ENCODE measurements around the gene SHANK2.

Gene SHANK2

DNA sequence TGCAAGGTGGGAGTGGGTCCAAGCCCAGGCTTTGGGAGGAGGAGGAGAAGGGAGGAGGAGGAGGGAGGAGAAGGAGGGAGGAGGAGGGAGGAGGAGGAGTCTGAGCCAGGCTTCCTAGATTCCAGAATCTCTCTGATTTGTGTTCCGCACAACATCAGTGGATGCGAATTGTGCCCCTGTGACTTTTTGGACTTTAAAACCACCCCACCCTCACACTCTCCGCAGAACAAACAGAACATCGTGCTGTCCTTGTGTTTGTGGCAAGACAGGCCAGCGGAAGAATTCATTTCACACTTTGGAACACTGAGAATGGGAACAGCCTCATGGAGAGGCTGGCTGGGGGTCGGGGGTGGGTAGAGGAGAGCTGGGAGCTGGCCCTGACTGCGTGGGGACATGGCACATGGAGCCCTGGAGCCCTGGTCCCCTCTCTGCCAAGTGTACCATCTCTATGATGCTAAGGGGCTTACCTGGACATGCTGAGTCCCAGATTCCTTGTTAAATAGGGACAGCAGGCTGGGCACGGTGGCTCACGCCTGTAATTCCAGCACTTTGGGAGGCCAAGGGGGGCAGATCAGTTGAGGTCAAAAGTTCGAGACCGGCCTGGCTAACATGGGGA is 16.4 kb upstream of the SHANK2 start:
- DNase-seq: no peak

DNA sequence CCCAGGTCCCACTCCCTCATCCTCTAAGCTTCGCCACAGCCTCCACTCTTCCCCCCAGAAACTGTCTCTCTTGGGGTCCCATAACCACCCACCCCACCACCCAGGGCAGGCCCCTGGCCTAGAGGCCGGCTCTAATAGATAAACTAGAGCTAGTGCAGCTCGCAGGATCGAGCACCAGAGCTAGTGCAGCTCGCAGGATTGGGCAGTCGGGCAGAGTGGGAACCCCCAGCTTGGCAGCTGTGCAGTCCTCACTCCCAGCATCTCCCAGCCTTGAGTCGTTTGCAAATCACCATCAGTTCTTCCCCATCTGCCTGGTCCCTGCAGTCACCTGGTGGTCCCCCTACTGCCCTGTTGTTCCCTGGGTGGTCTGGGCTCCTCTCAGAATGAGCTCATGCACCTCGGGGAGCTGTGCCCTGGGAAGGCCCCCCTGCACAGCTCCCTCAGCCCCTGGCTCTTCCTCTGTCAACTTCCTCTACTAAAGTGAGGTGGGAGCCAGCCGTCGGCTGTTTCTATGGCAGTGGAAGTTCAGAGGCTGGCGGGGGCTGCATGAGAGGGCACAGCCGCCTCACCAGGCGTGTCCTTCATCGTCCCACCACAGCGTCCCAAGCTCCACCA is 15.5 kb upstream of the SHANK2 start:
- no peak for DNase-seq

DNA sequence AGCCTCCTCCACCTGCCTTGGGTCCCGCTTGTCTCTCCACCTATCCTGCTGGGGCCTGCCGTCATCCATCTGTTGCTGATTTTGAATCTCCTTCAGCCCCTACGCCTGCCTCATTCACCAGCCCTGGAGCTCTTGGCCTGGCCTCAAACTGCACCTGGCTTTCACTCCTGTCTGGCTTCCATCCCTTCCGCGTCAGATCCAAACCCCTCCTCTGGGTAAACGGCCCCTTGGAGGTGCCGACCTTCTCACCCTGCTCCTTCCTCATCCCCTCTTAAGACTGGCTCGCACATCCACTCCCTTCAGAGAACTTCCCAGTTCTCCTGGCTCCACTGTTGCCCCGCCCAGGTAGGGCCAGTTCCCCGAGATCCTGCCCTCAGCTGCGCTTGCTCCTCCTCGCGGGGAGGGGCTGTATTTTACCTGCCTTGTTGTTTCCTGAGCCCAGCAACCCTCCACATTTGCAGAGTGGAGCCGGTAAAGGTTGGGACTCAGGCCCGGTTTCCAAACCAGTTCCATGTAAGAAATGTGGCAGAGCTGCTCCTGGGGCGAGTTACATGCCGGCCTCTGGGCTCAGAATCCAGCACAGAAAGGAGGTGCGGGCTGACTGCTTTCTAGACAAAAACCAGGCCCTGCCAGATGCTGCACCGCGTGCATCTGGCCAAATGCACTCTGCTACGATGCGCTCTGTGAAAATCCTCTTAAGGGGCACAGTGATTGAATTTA is 13.9 kb upstream of the SHANK2 start:
- no peak for DNase-seq

DNA sequence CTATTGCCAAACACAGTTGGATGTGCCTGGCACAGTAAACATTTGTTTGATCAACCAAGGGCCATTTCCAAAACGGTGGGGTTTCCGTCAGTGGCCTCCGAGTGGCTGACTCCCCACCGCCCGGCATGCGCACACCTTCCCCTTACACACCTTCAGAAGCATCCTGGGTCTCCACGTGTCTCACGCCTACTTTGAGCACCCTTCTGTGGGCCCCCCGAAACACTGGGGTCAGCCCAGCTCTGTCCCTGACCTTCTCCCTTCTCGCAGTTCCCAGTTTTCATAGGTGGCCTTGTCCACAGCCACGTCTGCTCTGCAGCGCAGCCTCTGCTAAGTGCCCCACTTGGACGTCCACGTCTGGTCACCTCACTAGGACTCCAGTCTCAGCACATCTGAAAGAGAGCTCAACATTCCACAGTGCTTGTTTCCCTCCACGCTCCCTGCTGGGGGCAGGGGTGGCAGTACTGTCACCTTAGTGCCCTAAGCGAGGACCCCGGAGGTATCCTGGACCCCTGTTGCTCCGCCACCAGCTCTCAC is 13.2 kb upstream of the SHANK2 start:
- no peak for DNase-seq

DNA sequence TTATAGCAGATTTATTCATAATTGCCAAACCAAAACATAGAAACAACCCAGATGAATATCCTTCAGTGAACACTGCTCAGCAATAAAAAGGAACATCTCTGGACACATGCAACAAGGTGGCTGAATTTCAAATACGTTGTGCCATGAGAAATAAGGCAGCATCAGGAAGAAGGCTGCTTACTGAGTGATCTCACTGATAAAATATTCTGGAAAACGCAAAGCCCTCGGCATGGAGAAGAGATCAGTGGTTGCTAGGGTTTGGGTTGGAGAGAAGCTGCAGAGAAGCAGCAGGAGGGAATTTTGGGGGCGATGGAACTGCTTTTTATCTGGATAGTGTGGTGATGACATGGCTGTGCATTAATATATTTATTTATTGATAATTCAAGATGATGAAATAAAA is 11.0 kb upstream of the SHANK2 start:
- no peak for DNase-seq

DNA sequence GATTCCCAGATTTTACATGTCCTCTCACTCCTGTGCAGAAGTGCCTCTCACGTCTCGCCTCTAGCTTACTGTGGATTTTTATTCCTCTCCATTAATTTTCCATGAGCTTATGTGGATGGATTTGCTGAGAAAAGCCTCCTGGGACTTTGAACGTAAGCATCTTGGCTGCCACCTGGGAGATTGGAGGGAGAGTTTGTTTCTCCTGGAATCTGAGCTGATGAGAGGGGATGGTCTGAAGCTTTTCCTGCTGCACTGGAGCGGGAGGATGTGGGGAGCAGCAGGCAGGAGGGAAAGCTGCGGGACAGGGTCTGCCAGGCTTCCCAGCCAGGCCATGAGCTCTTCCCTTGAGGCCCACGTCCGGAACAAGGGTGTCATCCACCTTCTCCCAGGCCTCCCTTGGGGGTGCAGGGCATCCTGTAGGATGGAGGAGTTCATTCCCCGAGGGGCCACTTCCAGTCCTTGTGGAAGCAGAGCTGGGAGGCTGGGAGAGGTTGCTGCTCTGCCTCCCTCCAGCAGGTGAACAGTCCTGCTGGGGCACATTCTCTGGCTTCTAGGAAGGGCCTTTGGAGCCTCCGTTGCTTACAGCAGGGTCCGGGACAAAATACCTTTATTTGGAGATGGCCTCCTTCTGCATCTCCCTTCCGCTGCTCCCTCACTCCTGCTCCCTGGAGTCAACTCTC is 3.6 kb upstream of the SHANK2 start:
- DNase-seq: no peak

DNA sequence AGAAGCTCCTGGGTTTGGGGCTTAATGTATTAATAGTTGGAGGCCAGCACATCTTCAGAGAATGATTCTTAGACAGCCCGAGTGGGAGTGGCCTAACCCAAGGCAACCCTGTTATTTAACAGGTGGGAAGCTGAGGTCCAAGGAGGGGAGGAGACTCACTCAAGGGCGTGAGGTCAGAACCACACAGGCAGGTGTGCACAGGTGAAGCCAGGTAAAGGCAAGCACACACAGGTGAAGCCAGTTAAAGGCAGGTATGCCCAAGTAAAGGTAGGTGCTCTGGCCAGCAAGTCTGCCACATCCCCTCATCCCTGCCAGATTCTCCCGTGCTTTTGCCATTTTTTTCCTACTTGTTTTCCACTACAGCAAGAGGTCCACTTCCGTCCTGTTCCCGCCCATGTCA is 2.9 kb upstream of the SHANK2 start:
- DNase-seq: no peak

DNA sequence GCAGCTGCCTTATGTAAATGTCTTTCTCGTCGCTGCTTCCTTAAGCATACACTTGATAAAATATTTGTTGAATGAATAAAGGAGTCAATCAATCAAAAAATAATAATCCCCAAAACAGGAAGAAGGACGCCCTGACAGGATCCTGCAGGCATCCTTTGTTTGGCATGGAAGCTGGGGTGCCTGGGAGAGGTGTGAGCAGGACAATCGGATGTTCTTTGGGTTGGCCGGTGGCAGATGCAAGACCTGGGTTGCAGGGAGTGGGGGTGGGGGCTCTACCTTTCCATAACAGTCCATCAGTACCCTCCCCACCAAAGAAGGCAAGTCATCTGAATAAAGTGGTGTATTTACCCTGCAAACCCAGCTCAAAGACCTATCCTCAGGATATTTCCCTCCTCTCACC is 1.4 kb upstream of the SHANK2 start:
- DNase-seq: no peak

DNA sequence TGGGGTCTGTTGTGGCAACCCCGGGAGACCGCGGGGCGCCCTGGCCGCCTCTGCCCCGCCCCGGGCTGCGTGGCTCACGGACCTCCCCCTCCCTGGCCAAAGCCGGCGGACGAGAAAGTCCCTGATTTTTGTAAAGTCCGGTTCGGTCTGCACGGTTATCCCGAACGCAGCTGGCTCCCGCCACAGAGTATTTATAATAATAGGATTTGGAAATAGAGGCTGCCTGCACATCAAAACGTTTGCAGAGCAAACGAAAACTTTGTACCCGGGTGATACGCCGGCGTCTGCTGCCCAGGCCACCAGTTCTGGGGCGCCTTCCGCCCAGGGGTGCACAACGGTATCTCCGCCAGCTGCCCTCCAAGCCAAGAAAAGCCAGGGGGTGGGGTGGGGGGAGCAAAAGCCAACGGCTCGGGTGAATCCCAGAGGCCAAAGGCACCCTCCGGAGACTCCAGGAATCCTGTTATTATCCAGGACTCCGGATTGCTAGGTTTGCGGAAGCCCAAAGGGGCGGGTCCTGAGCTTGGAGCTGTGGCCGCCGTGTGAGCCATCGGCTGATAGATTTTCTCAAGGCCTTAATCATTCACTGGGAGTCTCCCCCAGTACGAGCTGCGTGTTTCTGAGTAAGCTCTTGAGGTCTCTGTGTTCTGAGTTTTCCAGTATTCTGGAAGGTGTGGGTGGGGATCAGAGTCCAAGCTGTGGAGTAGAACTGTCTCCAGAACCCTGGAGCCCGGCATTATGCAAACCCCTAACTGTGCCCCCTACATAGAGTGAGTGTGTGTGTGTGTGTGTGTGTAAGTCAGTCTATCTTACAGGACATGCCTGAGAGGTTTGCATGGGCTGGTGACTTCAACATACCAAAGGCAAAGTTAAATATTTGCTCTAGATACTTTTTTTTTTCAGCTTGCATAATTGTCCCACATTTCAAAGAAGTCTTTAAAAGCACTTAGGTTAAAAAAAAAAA is 673 bp upstream of the SHANK2 start:
- DNase-seq: no peak

DNA sequence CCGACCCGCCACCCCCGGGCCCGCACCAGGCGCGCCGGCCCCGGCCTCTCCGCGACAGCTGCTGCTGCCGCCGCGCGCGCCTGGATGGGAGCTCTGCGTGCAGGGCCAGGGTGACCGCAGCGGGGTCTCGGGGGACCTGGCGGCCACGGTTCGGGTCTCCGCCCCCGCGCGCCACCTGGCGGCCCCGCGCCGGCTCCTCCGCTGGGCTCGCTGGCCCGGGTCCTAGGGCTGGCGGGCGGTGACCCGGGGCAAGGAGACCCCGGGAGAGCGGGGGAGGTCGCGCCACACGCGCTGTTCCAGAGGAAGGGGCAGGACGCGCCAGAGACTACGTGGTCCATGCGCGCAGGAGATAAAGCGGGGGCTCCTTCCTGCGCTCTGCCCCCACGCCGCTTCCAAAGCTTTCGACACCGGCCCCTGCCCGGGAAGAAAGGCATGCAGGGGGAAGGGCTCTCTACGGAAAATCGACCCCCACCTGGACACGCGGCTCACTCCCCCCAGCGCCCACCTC is 562 bp downstream of the SHANK2 start:
- no peak for DNase-seq

DNA sequence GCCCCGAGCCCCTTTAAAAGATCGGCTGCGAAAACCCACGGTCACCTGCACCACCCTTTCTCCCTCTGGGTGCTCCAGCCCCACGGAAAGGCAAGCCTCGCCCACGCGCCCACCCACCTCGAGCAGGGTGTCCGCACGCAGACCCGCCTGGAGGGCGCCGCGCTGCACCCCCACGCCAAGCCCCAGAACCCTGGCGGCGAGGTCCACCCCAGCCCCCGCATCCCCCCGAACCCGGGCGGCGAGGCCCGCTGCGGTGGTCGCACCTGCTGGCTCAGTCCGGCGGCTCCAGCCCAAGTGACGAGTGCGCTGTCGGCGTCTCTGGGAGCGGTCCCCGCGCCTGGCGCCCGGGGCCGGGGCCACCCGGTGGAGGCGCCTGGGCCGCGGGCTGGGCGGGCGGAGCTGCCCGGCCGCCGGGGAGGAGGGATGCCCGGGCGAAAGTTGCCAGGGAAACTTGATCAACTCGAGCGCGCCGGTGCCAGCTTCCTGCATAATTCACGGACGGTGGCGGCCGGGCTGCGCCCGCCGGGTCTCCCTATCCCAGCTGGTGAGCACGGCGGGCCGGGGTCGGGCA is 1.1 kb downstream of the SHANK2 start:
- no peak for DNase-seq

DNA sequence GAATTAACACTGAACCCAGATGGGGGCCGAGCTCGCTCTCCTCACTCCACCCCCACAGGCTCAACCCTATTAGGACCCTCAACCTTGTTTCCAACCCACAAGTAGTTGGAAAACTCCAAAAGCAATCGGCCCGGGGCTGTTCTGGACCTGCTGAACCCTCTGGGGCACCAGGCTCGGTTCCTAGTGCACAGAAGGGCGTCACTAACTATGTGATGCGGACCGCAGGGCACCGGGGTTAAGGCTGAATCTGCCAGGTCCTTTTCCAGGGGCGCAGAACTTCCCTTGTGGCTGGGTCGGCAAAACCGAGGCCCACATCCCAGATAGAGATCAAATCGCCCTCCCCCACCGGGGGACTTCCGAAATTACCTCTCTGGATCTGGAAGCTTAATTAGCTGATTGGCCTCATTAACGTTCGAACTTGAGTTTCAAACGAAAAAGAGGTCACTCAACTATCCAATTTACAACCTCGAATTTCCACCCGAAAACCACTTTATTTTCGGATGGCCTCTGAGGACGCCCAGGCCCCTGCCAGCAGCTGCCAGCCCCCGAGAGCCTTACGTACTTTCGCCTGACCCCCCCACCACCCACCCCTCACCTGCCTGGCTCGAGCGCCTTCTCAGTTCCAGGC is 1.7 kb downstream of the SHANK2 start:
- no peak for DNase-seq

DNA sequence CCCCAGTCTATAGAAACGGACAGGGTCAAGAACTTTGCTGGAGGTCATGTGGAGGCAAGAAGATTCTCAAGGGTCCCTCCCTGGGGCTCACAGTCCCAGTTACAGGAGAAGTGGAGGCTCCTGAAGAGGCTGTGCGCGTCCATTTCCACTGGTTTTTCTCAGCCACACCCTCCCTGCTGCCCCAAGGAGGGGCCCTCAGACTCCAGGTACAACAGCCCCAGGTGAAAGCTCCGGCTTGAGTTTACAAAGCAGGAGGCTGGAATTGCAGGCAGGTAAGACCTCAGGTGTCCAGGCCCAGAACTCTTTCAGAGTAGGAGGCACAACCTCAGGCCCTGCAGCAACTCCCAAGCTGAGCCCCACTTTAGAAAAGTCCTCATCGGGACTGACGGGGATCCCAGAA is 3.1 kb downstream of the SHANK2 start:
- DNase-seq: no peak

DNA sequence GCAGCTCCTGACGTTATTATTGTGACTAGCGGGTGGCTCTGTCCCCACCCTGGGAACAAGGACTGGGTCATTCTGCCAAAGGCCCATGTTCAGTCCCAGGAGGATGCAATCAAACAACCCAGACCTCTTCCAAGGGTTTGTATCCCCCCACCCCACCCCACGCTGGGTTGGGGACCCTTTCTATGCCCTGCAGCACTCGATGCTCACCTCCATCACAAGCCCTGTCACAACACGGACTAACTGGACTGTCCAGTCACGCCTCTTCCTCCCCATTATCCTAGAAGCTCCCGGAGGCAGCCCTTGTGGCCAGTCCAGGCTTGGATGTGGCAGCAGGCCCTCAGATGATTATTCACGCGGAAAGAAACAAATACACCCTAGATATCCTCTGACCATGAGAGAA is 3.7 kb downstream of the SHANK2 start:
- DNase-seq: no peak

DNA sequence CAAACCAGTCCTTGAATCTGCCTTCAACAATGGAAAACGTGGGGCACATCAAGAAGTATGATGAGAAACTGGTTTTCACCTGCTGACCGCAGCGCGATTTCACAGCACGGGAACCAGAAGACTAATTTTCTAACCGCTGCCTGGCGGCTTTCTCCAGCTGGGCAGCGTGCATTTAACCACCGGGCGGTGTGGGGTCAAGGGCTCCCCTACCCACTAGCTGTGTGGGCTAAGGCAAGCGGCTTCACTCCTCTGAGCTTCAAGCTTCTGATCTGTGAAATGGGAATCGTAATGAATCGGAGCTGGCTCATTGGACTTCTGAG is 4.2 kb downstream of the SHANK2 start:
- DNase-seq: no peak

DNA sequence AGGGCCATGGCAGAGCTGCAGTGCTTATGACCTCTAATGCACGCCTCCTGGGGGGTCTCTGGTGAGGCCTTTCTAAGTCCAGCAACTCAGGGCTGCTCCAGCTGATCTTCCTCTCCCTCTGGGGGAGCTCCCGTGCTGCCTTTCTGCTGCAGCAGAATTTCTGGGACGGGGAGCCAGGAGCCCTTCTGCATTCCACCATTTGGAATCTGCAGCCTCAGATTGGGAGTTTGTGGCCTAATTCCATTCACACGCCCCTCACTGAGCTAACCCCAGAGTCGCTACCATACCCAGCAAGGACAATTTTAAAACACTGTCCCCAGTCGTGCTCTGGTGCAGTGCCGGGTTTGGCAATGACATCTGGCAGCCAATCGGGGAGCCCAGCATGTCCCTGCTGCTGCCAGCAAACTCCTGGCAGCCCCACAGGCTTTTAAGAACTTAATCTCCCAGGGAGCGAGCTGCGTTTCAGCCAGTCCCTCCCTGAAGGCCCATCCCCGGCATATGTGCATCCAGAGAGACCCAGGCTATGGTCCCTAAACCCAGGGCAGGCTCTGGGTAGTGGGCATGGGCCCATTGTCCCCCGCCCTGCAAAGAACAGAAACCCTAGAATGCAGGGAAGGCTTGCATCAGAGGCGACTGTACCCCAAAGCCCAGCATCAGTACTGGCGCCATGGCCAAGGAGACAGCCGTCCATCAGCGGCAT is 4.7 kb downstream of the SHANK2 start:
- DNase-seq: no peak

DNA sequence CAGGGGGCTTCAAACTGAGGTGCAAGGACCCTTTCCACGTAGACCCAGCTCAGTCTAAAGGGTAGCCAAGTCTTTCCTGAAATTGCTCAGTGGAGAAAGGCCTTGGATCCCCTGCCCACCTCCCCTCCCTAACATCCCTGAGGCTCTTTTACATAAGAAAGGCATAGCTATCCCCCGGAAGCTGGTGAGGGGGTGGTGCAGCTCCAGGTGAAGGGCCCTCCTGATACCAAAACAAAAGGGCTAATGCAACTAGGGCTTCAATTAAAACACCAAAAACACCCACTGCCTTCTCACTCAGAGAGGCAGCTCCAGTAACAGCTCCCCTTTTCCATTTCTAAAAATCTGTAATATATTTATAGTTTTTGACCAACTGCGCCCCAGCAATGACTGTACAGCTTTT is 5.8 kb downstream of the SHANK2 start:
- DNase-seq: no peak

DNA sequence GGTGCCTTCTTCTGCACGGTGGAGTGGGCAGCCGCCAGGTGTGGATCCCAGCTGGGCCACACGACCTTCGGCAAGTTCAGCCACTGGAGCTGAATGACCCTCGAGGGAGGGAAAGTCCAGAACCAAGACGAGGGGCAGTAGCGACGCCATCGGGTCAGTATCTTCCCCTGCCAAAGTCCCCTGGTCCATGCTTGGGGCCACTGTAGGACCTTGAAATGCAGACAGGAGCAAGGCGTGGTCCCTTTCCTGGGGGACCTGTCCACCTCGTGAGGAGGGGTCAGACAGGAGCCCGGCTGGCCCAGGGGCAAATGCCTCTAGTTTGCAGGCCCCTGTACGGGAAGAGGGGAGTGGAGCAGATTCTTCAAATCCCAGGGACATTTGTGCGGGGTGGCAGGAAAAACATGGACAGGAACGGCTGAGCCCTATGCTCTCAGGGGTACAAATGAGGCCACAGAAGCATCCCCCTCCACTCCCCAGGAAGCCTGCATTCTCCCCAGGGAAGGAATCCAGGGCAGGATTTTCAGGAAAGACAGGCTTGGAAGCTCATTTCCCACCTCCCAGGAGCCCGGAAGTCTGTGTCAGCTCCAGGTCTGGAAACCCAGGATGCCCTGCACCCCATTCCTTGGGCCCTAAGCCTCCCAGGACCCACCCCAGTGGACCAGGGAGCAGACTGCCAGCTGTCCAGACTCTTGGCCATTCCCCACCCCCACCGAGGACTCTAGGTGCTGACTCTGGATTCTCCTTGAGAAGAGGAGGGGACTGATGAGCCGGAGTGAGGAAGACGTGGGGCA is 6.6 kb downstream of the SHANK2 start:
- DNase-seq: no peak

DNA sequence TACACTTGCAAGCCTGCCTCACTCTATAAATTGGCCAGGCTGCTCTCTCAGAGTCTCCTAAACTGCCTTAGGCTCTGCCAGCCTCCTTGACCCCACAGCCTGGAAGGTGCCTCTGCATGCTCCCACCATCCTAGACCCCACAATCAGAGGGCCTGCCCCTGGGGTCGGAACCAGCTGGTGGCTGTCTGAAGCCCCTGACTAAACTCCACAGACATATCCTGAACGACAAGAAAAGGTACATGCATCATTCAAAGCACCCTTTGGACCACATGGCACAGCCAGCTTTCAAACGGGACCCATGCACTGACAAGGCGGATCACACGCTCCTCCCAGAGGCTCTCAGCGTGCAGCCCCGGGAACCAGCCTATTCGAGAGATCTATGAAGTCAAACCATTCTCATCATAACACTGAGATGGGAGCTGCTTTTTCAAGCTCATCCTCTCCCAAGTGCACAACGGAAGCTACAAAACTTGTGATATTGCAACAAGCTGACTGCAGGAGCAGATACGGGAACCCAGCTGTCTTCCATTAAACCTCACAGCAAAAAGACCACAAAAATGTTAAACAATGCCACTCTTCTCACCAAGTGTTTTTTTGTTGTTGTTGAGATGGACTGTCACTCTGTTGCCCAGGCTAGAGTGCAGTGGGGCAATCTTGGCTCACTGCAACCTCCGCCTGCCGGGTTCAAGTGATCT is 8.1 kb downstream of the SHANK2 start:
- no peak for DNase-seq

DNA sequence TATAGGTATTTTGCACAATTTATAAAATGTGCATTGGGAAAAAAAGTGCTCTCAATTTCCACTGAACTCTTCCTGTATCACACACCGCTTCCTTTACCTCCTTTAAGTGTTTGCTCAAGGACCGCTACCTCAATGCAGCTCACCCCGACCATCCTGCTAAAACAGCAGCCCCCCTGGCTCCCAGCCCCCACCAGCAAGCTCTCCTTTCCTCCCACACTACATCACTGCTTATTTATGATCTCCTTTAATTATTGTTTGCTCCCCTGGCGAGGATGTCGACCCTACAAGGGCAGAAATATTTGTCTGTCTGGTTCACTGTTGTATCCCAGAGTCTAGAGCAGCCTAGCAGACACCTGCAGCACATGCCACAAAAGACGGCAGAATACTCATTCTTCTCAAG is 10.0 kb downstream of the SHANK2 start:
- DNase-seq: no peak

All from activated T-cell treated with anti-CD3 and anti-CD28 coated beads for 4 hours (primary cell).